Stromal cell of bone marrow (primary cell): ENCODE results near the gene SLIT3.

ENCODE experiments used
- DNase-seq: peaks from one replicate; pipeline ENCODE4 v3.0.0-alpha.2; 2012; ENCODE audit warnings: low read depth

The SLIT3 gene

GRCh38 chr5:168925160-168925559 lies 375.8 kb downstream of the SLIT3 start:
- no peak for DNase-seq

GRCh38 chr5:168921147-168921866 lies 379.6 kb downstream of the SLIT3 start:
- no peak for DNase-seq

- no peak for DNase-seq
These were observed 380.7 kb downstream of the SLIT3 start for GRCh38 chr5:168920019-168920810.

- no peak for DNase-seq
These were observed 382.9 kb downstream of the SLIT3 start for GRCh38 chr5:168917947-168918600.

- peak; percentile 18 for DNase-seq
These were observed 384.1 kb downstream of the SLIT3 start for GRCh38 chr5:168916852-168917251.

- DNase-seq = no peak
These were observed 384.7 kb downstream of the SLIT3 start for GRCh38 chr5:168916266-168916665.

GRCh38 chr5:168914491-168914890 lies 386.4 kb downstream of the SLIT3 start:
- no peak for DNase-seq

- DNase-seq = no peak
These were observed 390.1 kb downstream of the SLIT3 start for GRCh38 chr5:168910874-168911273.

GRCh38 chr5:168908207-168908606 lies 392.7 kb downstream of the SLIT3 start:
- DNase-seq = peak; percentile 13

GRCh38 chr5:168903061-168903460 lies 397.9 kb downstream of the SLIT3 start:
- no peak for DNase-seq

- DNase-seq = no peak
These were observed 401.3 kb downstream of the SLIT3 start for GRCh38 chr5:168899673-168900072.

- no peak for DNase-seq
These were observed 401.7 kb downstream of the SLIT3 start for GRCh38 chr5:168899264-168899663.

- DNase-seq = no peak
These were observed 402.6 kb downstream of the SLIT3 start for GRCh38 chr5:168898247-168898911.

- no peak for DNase-seq
These were observed 403.4 kb downstream of the SLIT3 start for GRCh38 chr5:168897387-168898122.

- no peak for DNase-seq
These were observed 405.5 kb downstream of the SLIT3 start for GRCh38 chr5:168895295-168896071.

- no peak for DNase-seq
These were observed 407.7 kb downstream of the SLIT3 start for GRCh38 chr5:168893283-168893682.

GRCh38 chr5:168892618-168893186 lies 408.2 kb downstream of the SLIT3 start:
- DNase-seq = no peak

GRCh38 chr5:168890816-168891812 lies 409.8 kb downstream of the SLIT3 start:
- DNase-seq = no peak

- no peak for DNase-seq
These were observed 411.9 kb downstream of the SLIT3 start for GRCh38 chr5:168889039-168889438.
